Tibial nerve (tissue), 4 donors: ENCODE measurements around the gene CYP2J2. TPM values are rescaled to one million over a fixed set of nuclear protein-coding genes. Genes with fewer than 3 reads are reported as not detected.
"Not testable (repeated sequence)": the region's sequence is repeated elsewhere in the genome, so short reads cannot be mapped to it uniquely, and the experiment has no call there.

ENCODE experiments used
- DNase-seq, 2 donors: peaks; one replicate each; pipeline ENCODE4 v3.0.0-alpha.2; 2019; ENCODE audit warnings: low spot score in 2 of 2
- H3K27ac ChIP-seq, 4 donors: fragments of 200-600 bp; sonication (generic) in 3 of 4; one replicate each; pipeline ENCODE4 v1.5.1; 2017 to 2019; ENCODE audit warnings: mild to moderate bottlenecking in 1 of 4
- H3K27me3 ChIP-seq, 2 donors: fragments of 200-600 bp; sonication (generic) in 1 of 2; one replicate each; pipeline versions ENCODE4 v1.5.1 to v1.6.0; 2017 to 2019
- H3K36me3 ChIP-seq, 3 donors: fragments of 200-600 bp; sonication (generic); one replicate each; pipeline ENCODE4 v1.5.1; 2018 to 2019
- H3K4me1 ChIP-seq, 4 donors: fragments of 200-600 bp; sonication (generic) in 3 of 4; one replicate each; pipeline ENCODE4 v1.5.1; 2017 to 2019
- H3K4me3 ChIP-seq, 4 donors: fragments of 200-600 bp; sonication (generic) in 3 of 4; one replicate each; pipeline ENCODE4 v1.5.1; 2017 to 2019; ENCODE audit warnings: mild to moderate bottlenecking in 1 of 4, moderate library complexity in 1 of 4
- H3K9me3 ChIP-seq, 4 donors: fragments of 200-600 bp; sonication (generic) in 3 of 4; one replicate each; pipeline ENCODE4 v1.5.1; 2017 to 2019
- CTCF ChIP-seq, 5 experiments: fragments of 200-600 bp in 3 of 5; fragments of 450-650 bp in 2 of 5; sonication (generic) in 3 of 5; IDR thresholded peaks; one replicate each; pipeline ENCODE4 v1.5.1; 2016 to 2019; ENCODE audit warnings: antibody characterized with exemption in 5 of 5, mild to moderate bottlenecking in 3 of 5, moderate library complexity in 2 of 5
- EP300 ChIP-seq, 2 donors: sonication (generic); formaldehyde crosslinking; IDR thresholded peaks; one replicate each; pipeline ENCODE4 v1.6.1; 2017; ENCODE audit warnings: antibody characterized with exemption in 2 of 2, mild to moderate bottlenecking in 1 of 2
- POLR2A ChIP-seq, 2 donors: fragments of 450-650 bp; IDR thresholded peaks; one replicate each; pipeline ENCODE4 v1.6.1; 2017; ENCODE audit warnings: antibody characterized with exemption in 2 of 2, mild to moderate bottlenecking in 2 of 2, moderate library complexity in 2 of 2
- WGBS, 2 donors: methylation state at CpG; one replicate each; pipeline ENCODE4 v1.1.5; 2018; 5-methylcytosine and 5-hydroxymethylcytosine counted together
- total RNA-seq, 4 donors: library from RNA; depleted of rRNA; stranded (reverse); fragments of >200 nt; gene quantifications; one replicate each; pipeline ENCODE4 v1.1.0, GENCODE V29; 2016

CYP2J2 gene
- total RNA-seq, result 10 to 100 TPM; 10.8 to 17.8 (median 13.5) TPM

GRCh38 chr1:59926381-59927123, at the start of gene CYP2J2:
TSS of gene CYP2J2 (minus strand) at chr1:59926773. CDS start at chr1:59926746, 27 bp downstream.
- TF ChIP-seq CTCF (IDR thresholded peaks at IDR 0.05) (no peak), EP300 (IDR thresholded peaks at IDR 0.05) (peak in 1 of 2 donors; percentile 72), POLR2A (IDR thresholded peaks at IDR 0.05) (peak in 1 of 2 donors; percentile 71)
- peaks cover 0 to 9% of the 10 kb centered on the region in 2 donors for H3K27me3 ChIP-seq
- DNase-seq, result peak in 1 of 2 donors; percentile 25

GRCh38 chr1:59973719-59974118, 47.1 kb upstream of the CYP2J2 start:
- Histone ChIP-seq H3K4me1 (peaks cover 0 to 16% (median 0%) of the 10 kb centered on the region in 4 donors), H3K36me3 (no peaks in the 10 kb centered on the region), H3K27ac (no peak overlapping the region), H3K4me3 (no peak overlapping the region), H3K27me3 (no peaks in the 10 kb centered on the region), H3K9me3 (no peaks in the 10 kb centered on the region)
- TF ChIP-seq CTCF (IDR thresholded peaks at IDR 0.05), result no peak
- no peak for TF ChIP-seq EP300 (IDR thresholded peaks at IDR 0.05)
- no peak for TF ChIP-seq POLR2A (IDR thresholded peaks at IDR 0.05)
- DNase-seq, result no peak
- 89 to 95% methylated on average over 1 of the region's 1 CpG for WGBS, 2 donors

More at GRCh38 chr1:59926381-59927123, at the start of gene CYP2J2:
- 4 to 8% methylated on average over 17 to 30 of the region's 42 CpGs for WGBS, 2 donors
- peaks cover 0 to 9% (median 0%) of the 10 kb centered on the region in 4 donors for H3K4me1 ChIP-seq
- peaks cover 0 to 14% (median 4%) of the 10 kb centered on the region in 4 donors for H3K9me3 ChIP-seq
- no peaks in the 10 kb centered on the region for H3K36me3 ChIP-seq
- peak within 1 kb of the TSS; percentile 33 to 58 (median 46) for H3K4me3 ChIP-seq
- peak within 1 kb of the TSS; percentile 48 to 82 (median 61) for H3K27ac ChIP-seq

GRCh38 chr1:59972216-59972927, 45.8 kb upstream of the CYP2J2 start:
- H3K27me3 ChIP-seq, result no peaks in the 10 kb centered on the region
- peaks cover 0 to 16% (median 0%) of the 10 kb centered on the region in 4 donors for H3K4me1 ChIP-seq
- DNase-seq, result no peak
- H3K36me3 ChIP-seq, result no peaks in the 10 kb centered on the region
- TF ChIP-seq CTCF (IDR thresholded peaks at IDR 0.05) (no peak), POLR2A (IDR thresholded peaks at IDR 0.05) (no peak), EP300 (IDR thresholded peaks at IDR 0.05) (no peak)
- 92% methylated on average over 20 of the region's 20 CpGs for WGBS, 2 donors
- no peak overlapping the region for H3K4me3 ChIP-seq
- H3K27ac ChIP-seq, result no peak overlapping the region
- no peaks in the 10 kb centered on the region for H3K9me3 ChIP-seq

GRCh38 chr1:59971464-59971911, 44.9 kb upstream of the CYP2J2 start:
- 10 to 11% methylated on average over 19 of the region's 19 CpGs for whole genome bisulfite sequencing, 2 donors
- Histone ChIP-seq H3K27ac (no peak overlapping the region), H3K4me3 (no peak overlapping the region), H3K4me1 (peaks cover 0 to 9% (median 0%) of the 10 kb centered on the region in 4 donors), H3K27me3 (no peaks in the 10 kb centered on the region), H3K36me3 (no peaks in the 10 kb centered on the region), H3K9me3 (no peaks in the 10 kb centered on the region)
- DNase-seq, result peak; percentile 60 to 65
- TF ChIP-seq POLR2A (IDR thresholded peaks at IDR 0.05), result no peak
- TF ChIP-seq CTCF (IDR thresholded peaks at IDR 0.05), result peak; percentile 75 to 90 (median 88)

GRCh38 chr1:59969542-59970175, 43.1 kb upstream of the CYP2J2 start:
- not testable (repeated sequence) for H3K36me3 ChIP-seq, H3K27ac ChIP-seq, DNase-seq, H3K4me3 ChIP-seq, H3K4me1 ChIP-seq, H3K27me3 ChIP-seq, H3K9me3 ChIP-seq
- 96 to 98% methylated on average over 24 to 38 of the region's 42 CpGs for WGBS, 2 donors

GRCh38 chr1:59968746-59969145, 42.2 kb upstream of the CYP2J2 start:
- not testable (repeated sequence) for H3K4me1 ChIP-seq
- WGBS, 2 donors, result 88 to 91% methylated on average over 17 of the region's 17 CpGs

More at GRCh38 chr1:59968746-59969145, 42.2 kb upstream of the CYP2J2 start:
- not testable (repeated sequence) for H3K4me3 ChIP-seq, H3K27ac ChIP-seq, DNase-seq, H3K9me3 ChIP-seq, H3K36me3 ChIP-seq, H3K27me3 ChIP-seq
